CD1c-positive myeloid dendritic cell (primary cell): Measurements from ENCODE around the gene STRN3.
"Not testable (repeated sequence)": the region's sequence is repeated elsewhere in the genome, so short reads cannot be mapped to it uniquely, and the experiment has no call there.

Experiments
- DNase-seq: peaks from one replicate; pipeline ENCODE4 v3.0.0-alpha.2; 2016; ENCODE audit errors: extremely low spot score

STRN3 gene

GRCh38 chr14:30971586-30971985 lies 54.6 kb downstream of the STRN3 start:
- no peak for DNase-seq

- DNase-seq: not testable (repeated sequence)
Observed at GRCh38 chr14:30969796-30970195, 56.4 kb downstream of the STRN3 start.

GRCh38 chr14:30967364-30968098 lies 58.6 kb downstream of the STRN3 start:
- not testable (repeated sequence) for DNase-seq

DNA sequence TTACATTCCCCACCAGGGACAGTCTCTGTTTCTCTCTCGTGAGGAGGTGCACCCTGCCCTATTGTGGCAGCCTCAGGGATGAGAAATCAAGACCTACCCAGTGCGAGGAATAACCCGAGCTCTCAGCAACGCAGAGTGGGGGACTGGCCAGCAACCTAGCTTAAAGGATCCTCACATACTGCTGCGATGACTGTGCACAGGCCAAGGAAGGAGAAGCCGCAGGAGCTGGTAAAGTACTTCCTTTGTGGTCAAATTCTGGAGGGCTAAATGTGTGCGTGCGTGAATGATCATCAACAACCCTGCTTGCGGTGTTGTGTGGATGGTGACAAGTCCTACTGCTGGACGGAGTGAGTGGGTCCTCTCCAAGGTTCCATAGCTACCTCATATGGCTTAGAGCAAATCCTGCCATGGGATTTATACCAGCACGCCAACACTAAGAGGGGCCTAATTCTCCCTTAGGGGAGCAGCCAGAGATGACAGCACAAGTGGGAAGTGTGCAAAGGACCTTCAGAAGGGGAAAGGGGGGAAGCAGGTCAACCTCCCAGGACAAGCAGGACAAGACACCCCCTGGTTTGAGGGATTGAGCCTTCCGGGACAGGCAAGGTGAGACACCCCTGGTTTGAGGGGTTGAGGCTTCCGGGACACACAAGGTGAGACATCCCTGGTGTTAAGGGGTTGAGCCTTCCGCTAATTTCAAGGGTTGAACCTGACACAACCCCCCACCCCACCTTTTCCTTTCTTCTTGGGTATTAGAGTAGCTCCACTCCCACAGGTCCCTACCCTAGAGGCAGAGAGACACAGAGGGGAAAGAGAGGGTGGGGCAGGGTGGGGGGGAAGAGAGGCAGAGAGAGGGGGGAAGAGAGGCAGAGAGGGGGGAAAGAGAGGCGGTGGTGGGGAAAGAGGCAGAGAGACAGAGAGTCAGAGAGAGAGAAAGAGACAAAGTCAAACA lies 59.5 kb downstream of the STRN3 start:
- DNase-seq: no peak

- DNase-seq: not testable (repeated sequence)
Observed at GRCh38 chr14:30965861-30966260, 60.3 kb downstream of the STRN3 start.

- not testable (repeated sequence) for DNase-seq
Observed at GRCh38 chr14:30962537-30962936, 63.6 kb downstream of the STRN3 start.

DNA sequence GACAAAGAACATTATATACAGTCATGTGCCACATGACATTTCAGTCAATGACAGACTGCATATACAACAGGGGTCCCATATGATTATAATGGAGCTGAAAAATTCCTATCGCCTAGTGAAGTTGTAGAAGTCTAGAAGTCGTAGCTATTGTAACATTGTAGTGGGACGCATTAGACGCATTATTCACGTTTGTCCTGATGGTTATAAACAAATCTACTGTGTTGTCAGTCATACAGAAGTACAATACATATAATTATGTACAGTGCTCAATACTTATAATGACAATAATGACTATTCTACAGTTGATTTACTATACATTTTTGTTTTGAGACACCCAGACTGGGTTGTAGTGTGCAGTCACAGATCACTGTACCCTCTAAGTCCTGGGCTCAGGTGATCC lies 64.8 kb downstream of the STRN3 start:
- DNase-seq: no peak

DNA sequence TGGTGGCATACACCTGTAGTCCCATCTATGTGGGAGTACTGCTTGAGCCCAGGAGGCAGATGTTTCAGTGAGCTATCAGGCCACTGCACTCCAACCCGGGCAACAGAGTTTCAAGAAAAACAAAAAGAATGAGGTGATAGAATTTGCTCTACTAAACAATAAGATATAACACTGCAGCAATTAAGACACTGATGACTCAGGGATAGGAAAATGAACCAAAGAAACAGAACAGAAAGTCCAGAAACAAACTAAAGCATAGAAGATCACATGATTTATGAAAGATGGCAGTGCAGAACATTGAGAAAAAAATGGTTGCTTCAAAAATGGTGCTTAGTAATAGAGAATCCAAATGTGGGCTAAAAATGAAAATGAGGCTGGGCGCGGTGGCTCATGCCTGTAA lies 66.0 kb downstream of the STRN3 start:
- no peak for DNase-seq

- no peak for DNase-seq
Observed at GRCh38 chr14:30958555-30959407, 67.4 kb downstream of the STRN3 start.

- no peak for DNase-seq
Observed at GRCh38 chr14:30957813-30958370, 68.3 kb downstream of the STRN3 start.

GRCh38 chr14:30949651-30950050 lies 76.5 kb downstream of the STRN3 start:
- no peak for DNase-seq

GRCh38 chr14:30943694-30944093 lies 82.5 kb downstream of the STRN3 start:
- DNase-seq: no peak

DNA sequence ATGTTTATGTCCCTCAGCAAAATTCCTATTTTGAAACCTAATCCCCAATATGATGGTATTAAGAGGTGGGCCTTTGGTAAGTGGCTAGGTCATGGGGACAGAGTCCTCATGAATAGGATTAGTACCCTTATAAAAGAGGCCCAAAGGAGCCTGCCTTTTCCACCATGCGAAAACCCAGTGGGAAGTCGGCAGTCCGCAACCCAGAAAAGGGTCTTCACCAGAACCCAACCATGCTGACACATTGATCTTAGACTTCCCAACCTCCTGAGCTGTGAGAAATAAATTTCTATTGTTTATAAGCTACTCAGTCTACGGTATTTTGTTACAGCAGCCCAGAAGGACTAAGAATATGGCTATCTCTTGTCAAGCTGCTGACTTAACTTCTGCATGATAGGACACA lies 85.3 kb downstream of the STRN3 start:
- DNase-seq: no peak

DNA sequence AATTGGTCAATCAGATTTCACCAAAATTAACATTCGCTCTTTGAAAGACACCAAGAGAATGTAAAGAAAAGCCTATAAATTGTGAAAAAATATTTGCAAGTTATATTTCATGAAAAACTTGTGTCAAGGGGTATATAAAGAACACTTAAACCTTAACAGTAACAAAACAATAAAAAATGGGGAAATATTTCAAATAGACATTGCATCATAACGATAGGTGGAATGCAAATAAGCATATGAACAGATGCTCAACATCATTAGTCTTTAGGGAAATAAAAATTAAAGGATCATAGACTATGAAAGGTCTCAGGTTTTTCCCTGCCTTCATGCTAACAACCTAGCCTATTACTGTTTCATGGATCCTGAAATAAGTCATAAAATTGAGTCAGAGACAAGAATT lies 87.6 kb downstream of the STRN3 start:
- DNase-seq: no peak

GRCh38 chr14:30935445-30935844 lies 90.7 kb downstream of the STRN3 start:
- no peak for DNase-seq

GRCh38 chr14:30933937-30934336 lies 92.2 kb downstream of the STRN3 start:
- DNase-seq: not testable (repeated sequence)

- DNase-seq: no peak
Observed at GRCh38 chr14:30928462-30928861, 97.7 kb downstream of the STRN3 start.

DNA sequence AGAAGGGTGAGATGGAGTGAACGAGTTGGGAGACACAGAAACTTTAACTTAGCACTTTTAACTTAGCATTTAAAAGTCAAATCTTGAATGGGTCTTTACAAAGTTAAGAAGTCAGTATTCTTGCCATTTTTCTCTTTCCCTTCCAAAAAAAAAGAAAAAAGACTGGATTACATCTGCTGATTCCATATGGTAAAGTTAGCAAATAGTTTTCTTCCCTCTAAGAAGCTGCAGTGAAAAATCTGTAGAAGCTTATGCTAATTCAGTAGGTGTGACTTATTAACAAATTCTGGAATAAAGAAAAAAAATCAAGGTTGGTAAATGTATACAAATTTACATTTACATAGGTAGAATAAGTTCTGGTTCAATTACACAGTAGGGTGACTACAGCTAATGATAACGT lies 100.9 kb downstream of the STRN3 start:
- no peak for DNase-seq

- DNase-seq: no peak
Observed at GRCh38 chr14:30921788-30922187, 104.4 kb downstream of the STRN3 start.

GRCh38 chr14:30921305-30921704 lies 104.9 kb downstream of the STRN3 start:
- DNase-seq: no peak

DNA sequence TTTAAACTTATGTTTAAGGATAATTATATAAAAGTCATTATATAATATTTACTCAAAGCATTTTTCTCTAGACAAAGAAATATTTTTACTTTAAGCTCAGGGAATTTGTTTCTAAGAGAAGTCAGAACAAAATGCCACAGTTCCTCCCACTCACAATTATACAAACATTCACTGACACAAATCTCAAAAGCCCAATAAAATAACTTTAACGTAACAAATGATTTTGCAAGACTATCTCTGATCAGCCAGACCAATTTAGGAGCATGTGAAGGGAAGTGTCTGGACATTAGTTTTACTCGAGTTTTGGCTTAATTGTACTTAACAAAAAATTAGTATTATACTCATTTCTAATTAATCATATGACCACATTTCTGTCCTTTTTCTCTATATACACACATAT lies 110.6 kb downstream of the STRN3 start:
- DNase-seq: no peak

DNA sequence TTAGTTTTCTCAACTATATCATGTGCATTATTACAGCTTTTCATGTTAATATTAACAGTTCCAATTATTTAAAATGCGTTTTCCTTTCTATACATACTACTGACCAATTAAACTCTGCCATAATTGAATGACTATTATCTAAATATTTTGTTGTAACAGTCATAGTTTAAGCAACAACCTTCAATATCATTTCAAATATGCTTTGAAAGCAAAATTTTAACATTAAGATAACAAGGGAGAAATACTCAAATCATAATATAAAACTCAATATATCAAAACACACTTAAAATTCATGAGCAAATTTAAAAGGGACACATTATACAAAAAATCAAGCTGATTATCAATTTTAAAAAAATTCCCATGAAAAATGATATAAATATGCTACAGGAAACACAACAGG lies 111.4 kb downstream of the STRN3 start:
- DNase-seq: no peak
